Measurements from ENCODE around the gene PRR35.

DNA sequence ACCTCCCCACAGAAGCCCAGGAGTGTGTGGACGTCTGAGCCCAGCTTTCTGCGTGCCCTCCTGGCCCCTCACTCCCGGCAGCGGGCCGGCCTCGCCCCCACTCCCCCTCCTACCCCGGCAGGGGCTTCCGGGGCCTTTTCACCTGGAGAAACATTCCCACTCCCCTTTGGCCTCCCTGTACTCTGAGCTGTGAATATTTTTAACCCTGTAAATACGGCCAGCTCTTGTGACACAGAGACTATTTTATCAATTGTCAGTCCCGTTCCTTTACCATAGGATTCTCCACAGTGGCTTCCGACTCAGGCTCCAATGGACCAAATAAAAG is 5.9 kb upstream of the PRR35 start:
- TF ChIP-seq, protein P1, sequence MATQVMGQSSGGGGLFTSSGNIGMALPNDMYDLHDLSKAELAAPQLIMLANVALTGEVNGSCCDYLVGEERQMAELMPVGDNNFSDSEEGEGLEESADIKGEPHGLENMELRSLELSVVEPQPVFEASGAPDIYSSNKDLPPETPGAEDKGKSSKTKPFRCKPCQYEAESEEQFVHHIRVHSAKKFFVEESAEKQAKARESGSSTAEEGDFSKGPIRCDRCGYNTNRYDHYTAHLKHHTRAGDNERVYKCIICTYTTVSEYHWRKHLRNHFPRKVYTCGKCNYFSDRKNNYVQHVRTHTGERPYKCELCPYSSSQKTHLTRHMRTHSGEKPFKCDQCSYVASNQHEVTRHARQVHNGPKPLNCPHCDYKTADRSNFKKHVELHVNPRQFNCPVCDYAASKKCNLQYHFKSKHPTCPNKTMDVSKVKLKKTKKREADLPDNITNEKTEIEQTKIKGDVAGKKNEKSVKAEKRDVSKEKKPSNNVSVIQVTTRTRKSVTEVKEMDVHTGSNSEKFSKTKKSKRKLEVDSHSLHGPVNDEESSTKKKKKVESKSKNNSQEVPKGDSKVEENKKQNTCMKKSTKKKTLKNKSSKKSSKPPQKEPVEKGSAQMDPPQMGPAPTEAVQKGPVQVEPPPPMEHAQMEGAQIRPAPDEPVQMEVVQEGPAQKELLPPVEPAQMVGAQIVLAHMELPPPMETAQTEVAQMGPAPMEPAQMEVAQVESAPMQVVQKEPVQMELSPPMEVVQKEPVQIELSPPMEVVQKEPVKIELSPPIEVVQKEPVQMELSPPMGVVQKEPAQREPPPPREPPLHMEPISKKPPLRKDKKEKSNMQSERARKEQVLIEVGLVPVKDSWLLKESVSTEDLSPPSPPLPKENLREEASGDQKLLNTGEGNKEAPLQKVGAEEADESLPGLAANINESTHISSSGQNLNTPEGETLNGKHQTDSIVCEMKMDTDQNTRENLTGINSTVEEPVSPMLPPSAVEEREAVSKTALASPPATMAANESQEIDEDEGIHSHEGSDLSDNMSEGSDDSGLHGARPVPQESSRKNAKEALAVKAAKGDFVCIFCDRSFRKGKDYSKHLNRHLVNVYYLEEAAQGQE (IDR thresholded peaks at IDR 0.05; ENCODE audit: borderline replicate concordance), result no peak
- TF ChIP-seq, protein P2, sequence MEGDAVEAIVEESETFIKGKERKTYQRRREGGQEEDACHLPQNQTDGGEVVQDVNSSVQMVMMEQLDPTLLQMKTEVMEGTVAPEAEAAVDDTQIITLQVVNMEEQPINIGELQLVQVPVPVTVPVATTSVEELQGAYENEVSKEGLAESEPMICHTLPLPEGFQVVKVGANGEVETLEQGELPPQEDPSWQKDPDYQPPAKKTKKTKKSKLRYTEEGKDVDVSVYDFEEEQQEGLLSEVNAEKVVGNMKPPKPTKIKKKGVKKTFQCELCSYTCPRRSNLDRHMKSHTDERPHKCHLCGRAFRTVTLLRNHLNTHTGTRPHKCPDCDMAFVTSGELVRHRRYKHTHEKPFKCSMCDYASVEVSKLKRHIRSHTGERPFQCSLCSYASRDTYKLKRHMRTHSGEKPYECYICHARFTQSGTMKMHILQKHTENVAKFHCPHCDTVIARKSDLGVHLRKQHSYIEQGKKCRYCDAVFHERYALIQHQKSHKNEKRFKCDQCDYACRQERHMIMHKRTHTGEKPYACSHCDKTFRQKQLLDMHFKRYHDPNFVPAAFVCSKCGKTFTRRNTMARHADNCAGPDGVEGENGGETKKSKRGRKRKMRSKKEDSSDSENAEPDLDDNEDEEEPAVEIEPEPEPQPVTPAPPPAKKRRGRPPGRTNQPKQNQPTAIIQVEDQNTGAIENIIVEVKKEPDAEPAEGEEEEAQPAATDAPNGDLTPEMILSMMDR (IDR thresholded peaks at IDR 0.05; ENCODE audit: poor library complexity, severe bottlenecking), result no peak
- TF ChIP-seq EP300 (conservative IDR thresholded peaks at IDR 0.05; ENCODE audit: poor library complexity, severe bottlenecking) (no peak), TAF1 (IDR thresholded peaks at IDR 0.05; ENCODE audit: low read depth) (no peak), MXI1 (conservative IDR thresholded peaks at IDR 0.05; ENCODE audit: poor library complexity, severe bottlenecking) (no peak)
